Hematopoietic multipotent progenitor cell treated with erythropoietin and hydrocortisone succinate and interleukin-3 and kit ligand, for 15 days (in vitro differentiated cells): Measurements from ENCODE around the gene DNAJC5G.

Experiments used
- DNase-seq: peaks from one replicate; pipeline ENCODE4 v3.0.0-alpha.2; 2015; ENCODE audit warnings: low spot score

The DNAJC5G gene, protein sequence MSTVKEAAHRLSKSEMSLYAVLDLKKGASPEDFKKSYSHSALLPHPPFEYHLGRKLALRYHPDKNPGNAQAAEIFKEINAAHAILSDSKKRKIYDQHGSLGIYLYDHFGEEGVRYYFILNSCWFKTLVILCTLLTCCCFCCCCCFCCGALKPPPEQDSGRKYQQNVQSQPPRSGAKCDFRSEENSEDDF

DNA sequence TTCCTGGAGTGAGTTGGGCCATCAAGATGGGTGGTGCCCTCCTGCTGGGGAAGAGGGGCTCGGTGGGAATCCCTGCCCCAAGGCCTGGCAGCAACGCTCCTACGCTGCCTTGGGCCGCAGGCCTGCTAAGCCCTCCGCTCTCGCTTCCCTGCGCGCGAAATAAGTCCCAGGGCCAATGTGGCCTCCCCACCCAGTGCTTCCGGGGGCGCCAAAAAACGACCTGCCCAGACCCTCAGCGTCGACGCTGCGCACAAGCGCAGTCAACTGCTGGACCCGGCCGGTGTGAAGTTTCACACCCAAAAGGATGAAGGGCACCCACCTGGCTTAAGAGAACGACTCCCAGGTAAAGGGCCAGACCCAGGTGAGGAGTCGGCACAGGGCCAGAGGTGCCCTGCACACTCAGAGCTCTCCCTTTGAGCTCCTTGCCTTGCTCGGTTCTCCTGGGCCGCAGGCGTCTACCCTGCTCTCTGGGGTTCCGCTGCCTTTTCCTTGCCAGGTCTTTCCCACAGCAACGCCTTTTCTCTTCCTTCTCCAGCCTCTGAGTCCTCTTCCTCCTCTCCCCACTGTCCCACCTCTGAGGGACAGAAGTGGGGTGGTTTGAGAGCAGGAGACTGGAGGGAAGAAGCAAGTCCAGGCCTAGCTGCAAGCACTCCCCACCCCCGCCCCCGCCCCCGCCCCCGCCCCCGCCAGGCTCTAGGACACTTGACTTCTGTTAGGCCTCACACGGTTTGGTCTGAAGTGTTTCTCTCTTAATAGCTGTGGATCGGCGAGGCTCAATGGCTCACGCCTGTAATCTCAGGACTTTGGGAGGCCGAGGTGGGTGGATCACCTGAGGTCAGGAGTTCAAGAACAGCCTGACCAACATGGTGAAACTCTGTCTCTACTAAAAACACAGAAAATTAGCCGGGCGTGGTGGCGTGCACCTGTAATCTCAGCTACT, at the start of gene DNAJC5G:
Gene DNAJC5G, plus strand, starts transcription at position 223 of the 940 bp plus-strand sequence. CDS start 1,296 bp downstream, outside the sequence.
- no peak for DNase-seq

DNA sequence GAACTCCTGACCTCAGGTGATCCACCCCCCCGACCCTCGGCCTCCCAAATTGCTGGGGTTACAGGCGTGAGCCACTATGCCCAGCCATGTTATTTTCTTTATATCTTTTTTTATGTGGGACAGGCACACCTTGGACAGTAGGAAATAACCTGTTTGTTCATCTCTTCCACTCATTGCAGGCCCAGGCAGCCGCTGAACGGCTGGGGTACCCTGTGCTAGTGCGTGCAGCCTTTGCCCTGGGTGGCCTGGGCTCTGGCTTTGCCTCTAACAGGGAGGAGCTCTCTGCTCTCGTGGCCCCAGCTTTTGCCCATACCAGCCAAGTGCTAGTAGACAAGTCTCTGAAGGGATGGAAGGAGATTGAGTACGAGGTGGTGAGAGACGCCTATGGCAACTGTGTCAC, 49.7 kb upstream of the DNAJC5G start:
- no peak for DNase-seq

DNA sequence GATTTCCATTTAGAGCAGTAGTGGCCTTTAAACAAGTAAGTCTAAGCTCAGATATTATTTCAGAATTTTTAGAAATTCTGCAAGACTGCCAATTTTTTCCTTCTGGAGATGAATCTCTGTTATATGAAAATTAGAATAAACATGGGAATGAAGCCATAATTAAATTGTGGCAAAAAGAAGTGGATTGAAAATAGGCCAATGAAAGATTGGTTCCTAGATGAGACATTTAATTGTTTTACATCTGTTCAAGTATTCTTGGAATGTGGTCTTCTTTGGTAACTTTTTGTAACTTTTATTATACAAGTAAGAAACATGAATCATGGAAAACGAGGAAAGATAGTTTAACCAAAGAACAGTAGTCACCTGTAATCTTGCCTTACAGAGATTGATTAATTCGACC, 47.7 kb upstream of the DNAJC5G start:
- no peak for DNase-seq

- DNase-seq: no peak
Measured at GRCh38 chr2:27231921-27232320, 43.3 kb upstream of the DNAJC5G start.

DNA sequence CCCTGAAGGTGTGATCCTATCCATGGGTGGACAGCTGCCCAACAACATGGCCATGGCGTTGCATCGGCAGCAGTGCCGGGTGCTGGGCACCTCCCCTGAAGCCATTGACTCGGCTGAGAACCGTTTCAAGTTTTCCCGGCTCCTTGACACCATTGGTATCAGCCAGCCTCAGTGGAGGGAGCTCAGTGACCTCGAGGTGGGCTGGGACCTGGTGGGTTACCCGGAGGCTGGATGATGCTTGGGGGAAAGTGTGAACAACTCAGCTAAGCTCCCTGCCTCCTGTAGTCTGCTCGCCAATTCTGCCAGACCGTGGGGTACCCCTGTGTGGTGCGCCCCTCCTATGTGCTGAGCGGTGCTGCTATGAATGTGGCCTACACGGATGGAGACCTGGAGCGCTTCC, 41.9 kb upstream of the DNAJC5G start:
- DNase-seq: no peak

DNA sequence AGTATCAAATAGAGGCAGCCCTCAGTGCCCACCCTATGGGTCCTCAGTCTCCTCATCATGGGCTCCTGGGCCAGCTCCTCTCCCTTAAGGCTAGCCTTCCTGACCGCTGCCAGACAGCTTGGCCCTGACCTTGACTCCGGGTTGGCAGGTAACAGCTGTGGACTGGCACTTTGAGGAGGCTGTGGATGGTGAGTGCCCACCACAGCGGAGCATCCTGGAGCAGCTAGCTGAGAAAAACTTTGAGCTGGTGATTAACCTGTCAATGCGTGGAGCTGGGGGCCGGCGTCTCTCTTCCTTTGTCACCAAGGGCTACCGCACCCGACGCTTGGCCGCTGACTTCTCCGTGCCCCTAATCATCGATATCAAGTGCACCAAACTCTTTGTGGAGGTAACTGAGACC, 39.1 kb upstream of the DNAJC5G start:
- no peak for DNase-seq

- no peak for DNase-seq
Measured at GRCh38 chr2:27236626-27237025, 38.6 kb upstream of the DNAJC5G start.

- no peak for DNase-seq
Measured at GRCh38 chr2:27237341-27237945, 37.8 kb upstream of the DNAJC5G start.

- no peak for DNase-seq
Measured at GRCh38 chr2:27238976-27239375, 36.3 kb upstream of the DNAJC5G start.

DNA sequence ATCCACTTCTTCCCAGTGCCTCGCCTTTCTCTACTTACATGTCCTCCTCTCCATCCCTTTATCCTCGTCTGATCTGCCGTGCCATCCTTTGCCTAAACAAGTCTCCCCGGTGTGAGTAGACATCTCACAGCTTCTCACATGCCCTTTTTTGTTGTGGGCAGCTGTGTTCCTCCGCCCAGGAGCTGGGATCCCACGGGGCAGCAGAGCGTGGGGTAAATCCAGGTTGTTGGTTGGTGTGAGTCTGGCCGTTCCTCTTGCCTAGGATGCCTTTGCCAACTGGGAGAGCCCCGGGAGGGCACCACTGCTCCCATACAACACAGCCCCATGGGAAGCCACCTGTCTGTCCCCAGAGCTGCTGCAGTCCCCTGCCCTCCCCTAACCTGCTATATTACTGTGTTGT, 34.8 kb upstream of the DNAJC5G start:
- no peak for DNase-seq

DNA sequence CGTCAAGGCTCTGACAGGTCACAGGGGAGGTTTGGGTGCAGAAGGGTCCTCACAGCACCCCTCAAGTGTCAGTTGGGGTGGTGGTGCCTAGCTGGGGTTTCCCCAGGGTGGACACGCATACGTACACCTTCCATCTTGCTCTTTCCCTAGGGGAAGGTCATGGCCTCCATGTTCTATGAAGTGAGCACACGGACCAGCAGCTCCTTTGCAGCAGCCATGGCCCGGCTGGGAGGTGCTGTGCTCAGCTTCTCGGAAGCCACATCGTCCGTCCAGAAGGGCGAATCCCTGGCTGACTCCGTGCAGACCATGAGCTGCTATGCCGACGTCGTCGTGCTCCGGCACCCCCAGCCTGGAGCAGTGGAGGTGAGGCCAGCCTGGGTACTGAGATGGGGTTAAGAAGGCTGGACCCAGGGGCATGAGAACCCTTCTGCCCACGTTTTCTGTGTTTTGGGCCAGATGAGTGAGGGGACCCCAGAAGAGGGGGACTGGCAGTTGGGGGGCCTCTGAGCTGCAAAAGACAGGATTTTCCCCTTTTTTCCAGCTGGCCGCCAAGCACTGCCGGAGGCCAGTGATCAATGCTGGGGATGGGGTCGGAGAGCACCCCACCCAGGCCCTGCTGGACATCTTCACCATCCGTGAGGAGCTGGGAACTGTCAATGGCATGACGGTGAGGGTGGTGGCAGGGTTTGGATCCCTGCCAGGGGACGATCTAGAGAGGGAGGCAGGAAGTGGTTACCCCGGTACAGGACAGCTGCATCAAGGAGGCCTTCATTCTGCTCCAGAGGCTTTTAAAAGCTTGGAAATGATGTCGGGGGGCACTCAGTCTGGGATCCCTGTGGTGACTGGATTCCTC, 33.2 kb upstream of the DNAJC5G start:
- no peak for DNase-seq

GRCh38 chr2:27242614-27242951, 32.6 kb upstream of the DNAJC5G start:
- no peak for DNase-seq

- no peak for DNase-seq
Measured at GRCh38 chr2:27243391-27244130, 31.7 kb upstream of the DNAJC5G start.

DNA sequence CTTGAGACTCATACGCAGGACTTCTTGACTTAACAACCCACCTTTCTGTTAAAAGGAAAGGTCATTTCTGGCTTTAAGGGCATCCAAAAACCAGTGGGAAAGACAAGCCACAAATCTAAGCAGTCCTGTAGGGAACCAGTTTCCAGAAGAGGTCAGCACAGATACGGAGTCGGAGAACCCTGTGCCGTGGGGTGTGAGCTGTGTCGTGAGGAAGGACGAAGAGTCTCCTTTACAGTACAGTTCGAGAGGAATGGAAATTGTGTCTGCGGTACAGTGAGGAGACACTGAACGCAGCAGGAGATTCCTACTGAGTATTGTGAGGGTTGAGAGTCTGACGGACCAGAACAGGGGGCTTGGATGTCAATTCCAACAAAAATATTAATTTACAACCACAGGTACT, 30.1 kb upstream of the DNAJC5G start:
- DNase-seq: no peak

DNA sequence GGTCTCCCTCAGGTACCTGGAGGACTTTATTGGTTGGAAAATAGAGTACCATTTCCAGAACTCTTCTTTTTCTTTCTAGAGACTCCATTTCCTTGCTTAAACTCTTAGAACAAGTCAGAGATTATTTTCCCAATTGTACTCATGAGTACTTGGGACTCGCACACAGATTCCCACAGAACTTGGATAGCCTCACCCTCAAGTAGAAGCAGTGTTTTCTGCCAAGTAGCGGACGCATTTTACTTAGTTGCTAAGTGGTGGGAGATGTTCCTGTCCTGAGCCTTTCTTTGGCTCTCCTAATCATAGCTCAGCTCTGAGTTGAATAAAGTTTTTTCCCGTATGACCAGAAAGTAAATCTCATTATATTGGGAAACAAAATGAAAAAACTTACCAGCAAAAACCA, 29.6 kb upstream of the DNAJC5G start:
- DNase-seq: no peak

DNA sequence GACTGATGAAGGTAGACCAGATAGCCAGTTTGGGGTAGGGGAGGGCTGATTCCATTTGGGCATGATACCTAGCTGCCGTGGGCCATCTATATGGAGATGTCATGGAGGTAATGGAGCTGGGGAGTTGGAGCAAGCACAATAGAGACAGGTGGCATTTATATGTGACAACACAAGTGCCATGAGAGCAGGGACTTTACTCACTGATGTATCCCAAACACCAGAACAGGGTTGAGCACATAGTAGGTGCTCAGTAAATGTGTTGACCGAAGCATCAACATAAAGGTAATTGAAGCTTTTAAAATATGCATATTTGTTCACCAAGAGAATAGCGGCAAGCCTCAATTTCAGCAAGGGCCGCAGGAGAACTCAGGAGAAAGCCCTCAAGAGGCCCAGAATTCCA, 27.3 kb upstream of the DNAJC5G start:
- no peak for DNase-seq

- DNase-seq: no peak
Measured at GRCh38 chr2:27249159-27249890, 25.9 kb upstream of the DNAJC5G start.

GRCh38 chr2:27249891-27250651, 25.2 kb upstream of the DNAJC5G start:
- no peak for DNase-seq

GRCh38 chr2:27250652-27251379, 24.4 kb upstream of the DNAJC5G start:
- no peak for DNase-seq
